K562 (cell line): ENCODE results near the gene BRWD1. TPM values are rescaled to one million over a fixed set of nuclear protein-coding genes. Genes with fewer than 3 reads are reported as not detected.

Experiments used
- ATAC-seq: fragments of 200-7000 bp; cut with Tn5 transposase; 3 replicates; pipeline ENCODE4 v1.9.1; 2020; ENCODE audit warnings: moderate library complexity
- BruUV-seq: library from RNA; stranded (reverse); fragments of 400-500 nt; replicated peaks from 2 replicates; lab custom pipeline; 2021; lab: Mats Ljungman, UMichigan
- CTCF ChIA-PET: fragments of 300-600 bp; formaldehyde crosslinking; extraction: SDS; loops from one replicate; lab custom pipeline; 2021; ENCODE audit warnings: low intra/inter-chr PET ratio; lab: Yijun Ruan, JAX
- POLR2A ChIA-PET: fragments of 300-600, 350-650 bp; sonication (Branson Sonifier 250); formaldehyde crosslinking; extraction: SDS; loops from one replicate; lab custom pipeline; 2021; ENCODE audit warnings: antibody characterized with exemption, inconsistent platforms; lab: Yijun Ruan, JAX
- DNase-seq, 4 experiments: peaks; one replicate each; pipeline versions ENCODE4 v3.0.0 to v3.0.0-alpha.2; 2011 to 2018; ENCODE audit warnings: low spot score in 3 of 4, mixed read lengths in 3 of 4; ENCODE audit errors: extremely low read depth in 1 of 4
- FAIRE-seq: peaks from 2 replicates; lab custom pipeline; 2011; peaks lifted over from hg19 to GRCh38; lab: Jason Lieb, UNC
- H2AFZ ChIP-seq: 2 replicates; pipeline ENCODE4 v1.6.0; 2011; ENCODE audit warnings: low read depth, low read length, control low read depth, inconsistent platforms
- H3K27ac ChIP-seq: fragments of 200-600 bp; 3 replicates; pipeline ENCODE4 v1.8.0; 2011; ENCODE audit warnings: low read depth, mild to moderate bottlenecking, control low read depth, inconsistent platforms, low read length, moderate library complexity, mixed read lengths; ENCODE audit errors: extremely low read depth
- H3K27me3 ChIP-seq, 2 experiments: fragments of 300-600 bp in 1 of 2; 2 replicates in 1 of 2; 3 replicates in 1 of 2; pipeline versions ENCODE4 v1.6.0 to v1.8.0; 2011; ENCODE audit warnings: inconsistent platforms in 2 of 2, low read length in 2 of 2, mild to moderate bottlenecking in 1 of 2, mixed read lengths in 1 of 2, moderate library complexity in 1 of 2; ENCODE audit not compliant: control insufficient read depth in 2 of 2, insufficient read depth in 2 of 2
- H3K36me3 ChIP-seq: fragments of 300-600 bp; 3 replicates; pipeline ENCODE4 v1.8.0; 2011; ENCODE audit warnings: mild to moderate bottlenecking, low read length, inconsistent platforms; ENCODE audit not compliant: control insufficient read depth, insufficient read depth
- H3K4me1 ChIP-seq, 2 experiments: fragments of 200-600 bp in 1 of 2; replicated peaks in 1 of 2; 2 replicates in 1 of 2; 3 replicates in 1 of 2; pipeline versions ENCODE4 v1.5.1 to v1.8.0; 2011; ENCODE audit warnings: inconsistent platforms in 2 of 2, low read length in 2 of 2, mild to moderate bottlenecking in 1 of 2, mixed read lengths in 1 of 2, moderate library complexity in 1 of 2; ENCODE audit not compliant: control insufficient read depth in 2 of 2, insufficient read depth in 2 of 2
- H3K4me2 ChIP-seq: 2 replicates; pipeline ENCODE4 v1.6.1; 2011; ENCODE audit warnings: low read length, control low read depth, inconsistent platforms, mixed read lengths; ENCODE audit not compliant: insufficient read depth
- H3K4me3 ChIP-seq: fragments of 200-600 bp; sonication (generic), shearing (Covaris generic); 2 replicates; pipeline ENCODE4 v1.5.1; 2016; ENCODE audit warnings: control low read depth, inconsistent platforms
- H3K79me2 ChIP-seq: fragments of 200-600 bp; 3 replicates; pipeline ENCODE4 v1.8.0; 2011; ENCODE audit warnings: low read length, inconsistent platforms; ENCODE audit not compliant: control insufficient read depth, insufficient read depth
- H3K9ac ChIP-seq, 2 experiments: 2 replicates each; pipeline versions ENCODE4 v1.6.0 to v1.6.1; 2011; ENCODE audit warnings: low read depth in 2 of 2, low read length in 2 of 2, control low read depth in 1 of 2, inconsistent platforms in 1 of 2, mild to moderate bottlenecking in 1 of 2, mixed read lengths in 1 of 2; ENCODE audit not compliant: insufficient read depth in 1 of 2
- H3K9me1 ChIP-seq: one replicate; pipeline ENCODE4 v1.6.0; 2011; ENCODE audit warnings: inconsistent platforms, mild to moderate bottlenecking, low read length, moderate library complexity; ENCODE audit not compliant: control insufficient read depth, insufficient read depth
- H3K9me3 ChIP-seq: replicated peaks from 2 replicates; pipeline ENCODE4 v1.5.1; 2011; ENCODE audit warnings: low read depth, low read length, inconsistent platforms; ENCODE audit not compliant: control insufficient read depth, insufficient read depth
- H4K20me1 ChIP-seq: replicated peaks from 2 replicates; pipeline ENCODE4 v1.6.1; 2011; ENCODE audit warnings: low read length, inconsistent platforms, mixed read lengths; ENCODE audit not compliant: control insufficient read depth, insufficient read depth
- MTF1 ChIP-seq: fragments of 250-450 bp; sonication (Bioruptor Pico); IDR thresholded peaks from 2 replicates; pipeline ENCODE4 v1.9.0; 2021; ENCODE audit warnings: moderate library complexity, mild to moderate bottlenecking, inconsistent platforms, borderline replicate concordance
- RAD51 ChIP-seq: fragments of 450-650 bp; IDR thresholded peaks from 2 replicates; pipeline ENCODE4 v1.7.1; 2016; ENCODE audit warnings: low read depth, mild to moderate bottlenecking, borderline replicate concordance
- whole genome bisulfite sequencing: fragments of 100-300 bp; shearing (Covaris generic); methylation state at CpG from one replicate; pipeline ENCODE4 v1.1.6; 2016; ENCODE audit warnings: low coverage, mixed read lengths; ENCODE audit not compliant: insufficient coverage; ENCODE audit errors: missing lambda C conversion rate; 5-methylcytosine and 5-hydroxymethylcytosine counted together
- in situ Hi-C: fragments of 300-500 bp; cut with MboI; formaldehyde crosslinking; loops from 4 replicates; pipeline ENCODE4 v1.15.0; 2018; ENCODE audit warnings: inconsistent platforms, mixed read lengths
- intact Hi-C: fragments of 100-400 bp; cut with micrococcal nuclease; formaldehyde crosslinking; loops from 2 replicates; pipeline ENCODE4 v1.14.2; 2022
- polyA plus RNA-seq, 8 experiments: library from polyadenylated mRNA; depleted of rRNA in 4 of 8; stranded (reverse) in 5 of 8; unstranded in 3 of 8; fragments of >200 nt; fragmentation: Nextera tagmentation in 2 of 8; fragmentation: Illumina TruSeq in 1 of 8; extraction: Ambion mirVana in 2 of 8; extraction: Trizol in 1 of 8; gene quantifications; 2 replicates each; pipeline versions ENCODE4 v1.2.1 to v1.2.3, GENCODE V29; 2011 to 2014; ENCODE audit warnings: inconsistent platforms in 1 of 8, missing spikeins in 1 of 8
- total RNA-seq, 7 experiments: library from RNA; depleted of rRNA in 6 of 7; stranded (reverse); fragments of >200 nt in 6 of 7; fragmentation: Illumina TruSeq in 2 of 7; extraction: Trizol in 2 of 7; gene quantifications; 2 replicates each; pipeline versions ENCODE4 v1.2.1 to v1.2.3, GENCODE V29; 2011 to 2021; ENCODE audit warnings: low replicate concordance in 1 of 7
- TF ChIP-seq, protein P1 (sequence below), 2 experiments: fragments of 450-650 bp; IDR thresholded peaks; 2 replicates each; pipeline ENCODE4 v1.6.1; 2016

The BRWD1 gene
- total and polyA plus RNA-seq, 9 of the 15 experiments (the other 6 are each of a cell fraction or from before 2014, with no cell fraction given), result 10.1 to 60.2 (median 34.1) TPM

DNA sequence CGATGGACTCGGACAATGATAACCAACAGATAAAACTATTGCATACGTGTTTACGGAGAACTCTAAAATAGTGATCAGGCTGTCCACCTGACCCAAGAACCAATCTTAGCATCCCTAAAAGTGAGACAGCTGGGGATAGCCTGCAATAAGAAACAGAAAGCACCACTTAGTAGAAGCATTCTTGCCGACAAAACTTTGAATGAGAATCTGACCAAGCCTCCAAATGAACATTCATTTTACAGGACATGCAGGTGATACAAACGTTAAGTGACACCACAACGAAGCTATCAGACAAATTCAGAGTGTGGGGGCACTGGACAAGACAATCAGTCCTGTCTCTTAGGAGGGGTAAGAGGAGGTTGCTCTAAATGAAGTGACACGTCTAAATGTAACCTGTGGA, 131.4 kb downstream of the BRWD1 start:
- ChIA-PET POLR2A (interaction anchor here (0.6 to 1.3 kb wide), 5 partner anchors 15 to 198 kb away, joined by 3 to 4 read pairs (median 3); a partner anchor contains a TSS), CTCF (no interaction called here)
- H3K27ac ChIP-seq, result peak overlapping the region; percentile 93
- FAIRE-seq (peak; percentile 58), ATAC-seq (no peak), DNase-seq (peak in 1 of 4 experiments; percentile 42)
- peak overlapping the region; percentile 92 for H3K4me2 ChIP-seq
- H3K36me3 ChIP-seq, result peaks cover 47% of the 10 kb centered on the region
- peak overlapping the region; percentile 82 for H3K4me3 ChIP-seq
- in situ Hi-C loops (no loop called here), intact Hi-C loops (loop anchor here (5.0 to 10.0 kb wide), 3 partner anchors 133 to 260 kb away; partner anchors contain the start of gene BRWD1)
- no TSS peak for BruUV-seq
- no peaks in the 10 kb centered on the region for H3K27me3 ChIP-seq
- no peaks in the 10 kb centered on the region for H3K9me3 ChIP-seq
- WGBS, result 1% methylated on average over 8 of the region's 8 CpGs
- no peak for TF ChIP-seq MTF1 (CRISPR knock-in tag)
- TF ChIP-seq RAD51, result 0 out of 2 replicates have a peak, but pooled peaks have one; percentile 29
- TF ChIP-seq, protein P1, sequence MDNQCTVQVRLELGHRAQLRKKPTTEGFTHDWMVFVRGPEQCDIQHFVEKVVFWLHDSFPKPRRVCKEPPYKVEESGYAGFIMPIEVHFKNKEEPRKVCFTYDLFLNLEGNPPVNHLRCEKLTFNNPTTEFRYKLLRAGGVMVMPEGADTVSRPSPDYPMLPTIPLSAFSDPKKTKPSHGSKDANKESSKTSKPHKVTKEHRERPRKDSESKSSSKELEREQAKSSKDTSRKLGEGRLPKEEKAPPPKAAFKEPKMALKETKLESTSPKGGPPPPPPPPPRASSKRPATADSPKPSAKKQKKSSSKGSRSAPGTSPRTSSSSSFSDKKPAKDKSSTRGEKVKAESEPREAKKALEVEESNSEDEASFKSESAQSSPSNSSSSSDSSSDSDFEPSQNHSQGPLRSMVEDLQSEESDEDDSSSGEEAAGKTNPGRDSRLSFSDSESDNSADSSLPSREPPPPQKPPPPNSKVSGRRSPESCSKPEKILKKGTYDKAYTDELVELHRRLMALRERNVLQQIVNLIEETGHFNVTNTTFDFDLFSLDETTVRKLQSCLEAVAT (IDR thresholded peaks at IDR 0.05), result peak in 1 of 2 experiments; percentile 19; a peak in 1 of 4 replicates
- no peaks in the 10 kb centered on the region; the same call in 1 of the 2 replicates for H4K20me1 ChIP-seq
- no peaks in the 10 kb centered on the region for H3K9me1 ChIP-seq
- peaks cover 8 to 11% of the 10 kb centered on the region in 2 experiments; a peak in 4 of 5 replicates for H3K4me1 ChIP-seq
- H2AFZ ChIP-seq, result peak overlapping the region; percentile 90; the same call in 1 of the 2 replicates
- H3K79me2 ChIP-seq, result peaks cover 74% of the 10 kb centered on the region
- peak overlapping the region; percentile 76 to 95 for H3K9ac ChIP-seq
